ENCODE measurements around the gene PLEKHA5.
"Not testable (repeated sequence)": the region's sequence is repeated elsewhere in the genome, so short reads cannot be mapped to it uniquely, and the experiment has no call there.

Gene PLEKHA5

GRCh38 chr12:19203539-19204506, 74.3 kb downstream of the PLEKHA5 start:
- no peak for DNase-seq (ENCODE audit: low read depth)

GRCh38 chr12:19205120-19205519, 75.6 kb downstream of the PLEKHA5 start:
- no peak for DNase-seq (ENCODE audit: low read depth)

GRCh38 chr12:19206493-19207077, 77.1 kb downstream of the PLEKHA5 start:
- no peak for DNase-seq (ENCODE audit: low read depth)

GRCh38 chr12:19208456-19208855, 78.9 kb downstream of the PLEKHA5 start:
- no peak for DNase-seq (ENCODE audit: low read depth)

GRCh38 chr12:19209661-19210060, 80.1 kb downstream of the PLEKHA5 start:
- DNase-seq (ENCODE audit: low read depth), result no peak

GRCh38 chr12:19211802-19212201, 82.3 kb downstream of the PLEKHA5 start:
- DNase-seq (ENCODE audit: low read depth), result no peak

- DNase-seq (ENCODE audit: low read depth), result no peak
Measured at GRCh38 chr12:19212245-19212644, 82.7 kb downstream of the PLEKHA5 start.

GRCh38 chr12:19214020-19214419, 84.5 kb downstream of the PLEKHA5 start:
- DNase-seq (ENCODE audit: low read depth), result no peak

- DNase-seq (ENCODE audit: low read depth), result no peak
Measured at GRCh38 chr12:19215115-19215514, 85.6 kb downstream of the PLEKHA5 start.

- no peak for DNase-seq (ENCODE audit: low read depth)
Measured at GRCh38 chr12:19217446-19217845, 87.9 kb downstream of the PLEKHA5 start.

GRCh38 chr12:19220205-19220604, 90.7 kb downstream of the PLEKHA5 start:
- DNase-seq (ENCODE audit: low read depth), result no peak

- DNase-seq (ENCODE audit: low read depth), result no peak
Measured at GRCh38 chr12:19220852-19221466, 91.4 kb downstream of the PLEKHA5 start.

GRCh38 chr12:19222558-19222957, 93.0 kb downstream of the PLEKHA5 start:
- DNase-seq (ENCODE audit: low read depth), result no peak

GRCh38 chr12:19223018-19223417, 93.5 kb downstream of the PLEKHA5 start:
- DNase-seq (ENCODE audit: low read depth), result no peak

GRCh38 chr12:19223695-19224094, 94.2 kb downstream of the PLEKHA5 start:
- DNase-seq (ENCODE audit: low read depth), result no peak

- no peak for DNase-seq (ENCODE audit: low read depth)
Measured at GRCh38 chr12:19224746-19225145, 95.2 kb downstream of the PLEKHA5 start.

GRCh38 chr12:19227190-19227879, 97.8 kb downstream of the PLEKHA5 start:
- DNase-seq (ENCODE audit: low read depth), result no peak

GRCh38 chr12:19227880-19228210, 98.3 kb downstream of the PLEKHA5 start:
- DNase-seq (ENCODE audit: low read depth), result no peak

- DNase-seq (ENCODE audit: low read depth), result not testable (repeated sequence)
Measured at GRCh38 chr12:19229021-19229420, 99.5 kb downstream of the PLEKHA5 start.

- no peak for DNase-seq (ENCODE audit: low read depth)
Measured at GRCh38 chr12:19230299-19230866, 100.8 kb downstream of the PLEKHA5 start.

- DNase-seq (ENCODE audit: low read depth), result no peak
Measured at GRCh38 chr12:19230896-19231295, 101.4 kb downstream of the PLEKHA5 start.

- no peak for DNase-seq (ENCODE audit: low read depth)
Measured at GRCh38 chr12:19234171-19234704, 104.7 kb downstream of the PLEKHA5 start.
